ENCODE results near the gene IL4I1.

GRCh38 chr19:49860336-49861102 is 36.2 kb downstream of the IL4I1 start:
- TF ChIP-seq RCOR1 (IDR thresholded peaks at IDR 0.05; ENCODE audit: insufficient replicate concordance, low read length), result no peak
- no peak for TF ChIP-seq BHLHE40 (IDR thresholded peaks at IDR 0.05; ENCODE audit: low read depth, low read length)
- TF ChIP-seq CTCF (conservative IDR thresholded peaks at IDR 0.05; ENCODE audit: low read depth, low read length), result no peak
- no peak for TF ChIP-seq USF2 (IDR thresholded peaks at IDR 0.05; ENCODE audit: low read depth, low read length)
- TF ChIP-seq POLR2A (IDR thresholded peaks at IDR 0.05; ENCODE audit: low read depth, low read length), result no peak
- no peak for TF ChIP-seq RAD21 (IDR thresholded peaks at IDR 0.05; ENCODE audit: low read length)
